ENCODE results near the gene ANKRD22.

DNA sequence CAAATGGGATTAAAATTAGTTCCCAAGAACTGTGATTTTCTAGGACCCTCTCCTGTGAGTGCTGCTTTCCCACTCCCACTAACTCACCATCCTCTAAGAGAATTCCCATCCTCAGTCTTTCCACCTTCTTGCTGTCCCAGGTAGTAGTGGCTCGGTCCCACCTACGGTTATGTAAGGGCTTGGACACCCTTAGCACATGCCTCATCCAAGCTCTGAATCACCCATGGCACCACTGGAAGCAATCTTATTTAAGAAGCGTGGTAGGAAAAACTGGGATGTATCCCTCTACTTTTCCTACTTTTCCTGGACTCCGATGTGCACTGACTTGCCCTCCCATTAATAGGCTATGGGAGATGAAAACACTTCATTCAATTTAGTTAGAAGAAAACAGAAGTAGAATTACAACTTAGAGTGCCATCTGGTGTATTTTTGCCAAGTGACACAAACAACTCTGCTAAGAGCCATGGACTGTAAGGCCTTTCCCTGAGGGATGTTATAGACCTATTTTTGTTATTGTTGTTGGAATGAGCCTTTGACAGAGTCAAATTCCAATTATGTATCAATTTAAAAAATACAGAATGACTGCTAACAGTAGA, 13.7 kb upstream of the ANKRD22 start:
- TF ChIP-seq, protein P1, sequence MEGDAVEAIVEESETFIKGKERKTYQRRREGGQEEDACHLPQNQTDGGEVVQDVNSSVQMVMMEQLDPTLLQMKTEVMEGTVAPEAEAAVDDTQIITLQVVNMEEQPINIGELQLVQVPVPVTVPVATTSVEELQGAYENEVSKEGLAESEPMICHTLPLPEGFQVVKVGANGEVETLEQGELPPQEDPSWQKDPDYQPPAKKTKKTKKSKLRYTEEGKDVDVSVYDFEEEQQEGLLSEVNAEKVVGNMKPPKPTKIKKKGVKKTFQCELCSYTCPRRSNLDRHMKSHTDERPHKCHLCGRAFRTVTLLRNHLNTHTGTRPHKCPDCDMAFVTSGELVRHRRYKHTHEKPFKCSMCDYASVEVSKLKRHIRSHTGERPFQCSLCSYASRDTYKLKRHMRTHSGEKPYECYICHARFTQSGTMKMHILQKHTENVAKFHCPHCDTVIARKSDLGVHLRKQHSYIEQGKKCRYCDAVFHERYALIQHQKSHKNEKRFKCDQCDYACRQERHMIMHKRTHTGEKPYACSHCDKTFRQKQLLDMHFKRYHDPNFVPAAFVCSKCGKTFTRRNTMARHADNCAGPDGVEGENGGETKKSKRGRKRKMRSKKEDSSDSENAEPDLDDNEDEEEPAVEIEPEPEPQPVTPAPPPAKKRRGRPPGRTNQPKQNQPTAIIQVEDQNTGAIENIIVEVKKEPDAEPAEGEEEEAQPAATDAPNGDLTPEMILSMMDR (optimal IDR thresholded peaks at IDR 0.05 in 1 of 3, IDR thresholded peaks at IDR 0.05 in 1 of 3, conservative IDR thresholded peaks at IDR 0.05 in 1 of 3; ENCODE audit: extremely low read depth in 1 of 3, insufficient read depth in 2 of 3, low read length in 3 of 3), result peak in 1 of 3 experiments; percentile 37
- no peak for TF ChIP-seq EZH2 (IDR thresholded peaks at IDR 0.05; ENCODE audit: low read length)

All from keratinocyte (primary cell).